H1 (cell line): ENCODE data around the gene CACNA1C. TPM values are rescaled to one million over a fixed set of nuclear protein-coding genes. Genes with fewer than 3 reads are reported as not detected.

Source experiments
- CTCF ChIA-PET: fragments of 300-600 bp; sonication (Branson Sonifier 250); formaldehyde crosslinking; loops from one replicate; lab custom pipeline; 2021; ENCODE audit not compliant: partially characterized antibody; lab: Charles Lee
- POLR2A ChIA-PET: fragments of 300-600 bp; sonication (Branson Sonifier 250); formaldehyde crosslinking; loops from one replicate; lab custom pipeline; 2021; ENCODE audit warnings: inconsistent platforms; ENCODE audit not compliant: partially characterized antibody; lab: Charles Lee
- DNase-seq, 2 experiments: peaks; one replicate each; pipeline versions ENCODE4 v3.0.0 to v3.0.0-alpha.2; 2010 to 2022; ENCODE audit warnings: low spot score in 2 of 2, low read depth in 1 of 2, mixed read lengths in 1 of 2
- FAIRE-seq: peaks from 2 replicates; lab custom pipeline; 2011; peaks lifted over from hg19 to GRCh38; lab: Jason Lieb, UNC
- H2AFZ ChIP-seq: 2 replicates; pipeline ENCODE4 v1.8.1; 2012; ENCODE audit warnings: low read length, inconsistent platforms
- H2AK5ac ChIP-seq: 2 replicates; pipeline ENCODE4 v1.6.1; 2013; ENCODE audit warnings: low read depth, low read length
- H2BK120ac ChIP-seq: replicated peaks from 2 replicates; pipeline ENCODE3; 2013; ENCODE audit warnings: low read depth, low read length, inconsistent platforms
- H2BK12ac ChIP-seq: 2 replicates; pipeline ENCODE4 v1.6.1; 2013; ENCODE audit warnings: low read depth, low read length
- H2BK15ac ChIP-seq: 2 replicates; pipeline ENCODE4 v1.6.1; 2013; ENCODE audit warnings: low read length
- H2BK20ac ChIP-seq: 2 replicates; pipeline ENCODE4 v1.6.1; 2013; ENCODE audit warnings: low read length
- H2BK5ac ChIP-seq: 2 replicates; pipeline ENCODE4 v1.6.1; 2013; ENCODE audit warnings: low read depth, low read length
- H3K14ac ChIP-seq: 2 replicates; pipeline ENCODE4 v1.6.1; 2013; ENCODE audit warnings: inconsistent platforms; ENCODE audit not compliant: insufficient read length
- H3K18ac ChIP-seq: 2 replicates; pipeline ENCODE4 v1.6.1; 2013; ENCODE audit warnings: low read length; ENCODE audit errors: extremely low read depth
- H3K23ac ChIP-seq: 2 replicates; pipeline ENCODE4 v1.6.1; 2013; ENCODE audit warnings: inconsistent platforms; ENCODE audit not compliant: insufficient read length
- H3K23me2 ChIP-seq: 2 replicates; pipeline ENCODE4 v1.6.1; 2013; ENCODE audit warnings: low read depth, low read length
- H3K27ac ChIP-seq: 2 replicates; pipeline ENCODE4 v1.6.1; 2011; ENCODE audit warnings: low read depth, low read length, inconsistent platforms
- H3K27me3 ChIP-seq, 4 experiments: replicated peaks in 1 of 4; 1 replicate in 1 of 4; 2 replicates in 3 of 4; pipeline versions ENCODE4 v1.6.1 to v1.8.1; 2011 to 2013; ENCODE audit warnings: low read length in 3 of 4, mild to moderate bottlenecking in 3 of 4, inconsistent platforms in 2 of 4, mixed read lengths in 2 of 4, moderate library complexity in 1 of 4; ENCODE audit not compliant: control insufficient read depth in 3 of 4, insufficient read depth in 3 of 4; ENCODE audit errors: extremely low read depth in 1 of 4
- H3K36me3 ChIP-seq, 4 experiments: 2 replicates each; pipeline versions ENCODE4 v1.6.1 to v1.8.1; 2011 to 2013; ENCODE audit warnings: mild to moderate bottlenecking in 4 of 4, low read length in 3 of 4, moderate library complexity in 2 of 4, control low read depth in 1 of 4, inconsistent platforms in 1 of 4; ENCODE audit not compliant: insufficient read depth in 4 of 4, control insufficient read depth in 2 of 4
- H3K4ac ChIP-seq: replicated peaks from 2 replicates; pipeline ENCODE3; 2013; ENCODE audit warnings: low read length, low read depth, mixed read lengths, inconsistent platforms; ENCODE audit not compliant: insufficient read length
- H3K4me1 ChIP-seq, 4 experiments: replicated peaks in 1 of 4; 1 replicate in 1 of 4; 2 replicates in 3 of 4; pipeline versions ENCODE4 v1.6.1 to v1.8.1; 2011 to 2013; ENCODE audit warnings: low read length in 3 of 4, inconsistent platforms in 2 of 4, mixed read lengths in 1 of 4; ENCODE audit not compliant: insufficient read depth in 4 of 4, control insufficient read depth in 3 of 4
- H3K4me2 ChIP-seq, 2 experiments: 2 replicates each; pipeline versions ENCODE4 v1.6.1 to v1.8.1; 2011 to 2013; ENCODE audit warnings: low read depth in 2 of 2, low read length in 2 of 2, control low read depth in 1 of 2, inconsistent platforms in 1 of 2, mild to moderate bottlenecking in 1 of 2; ENCODE audit not compliant: insufficient read depth in 1 of 2
- H3K4me3 ChIP-seq, 4 experiments: fragments of 200-600, 300-600 bp in 1 of 4; sonication (generic), shearing (Covaris generic), sonication (Bioruptor Twin) in 1 of 4; 2 replicates each; pipeline versions ENCODE4 v1.5.1 to v1.8.1; 2011 to 2016; ENCODE audit warnings: low read length in 4 of 4, low read depth in 3 of 4, control low read depth in 2 of 4, inconsistent platforms in 2 of 4, mild to moderate bottlenecking in 2 of 4, mixed read lengths in 1 of 4, moderate library complexity in 1 of 4; ENCODE audit not compliant: insufficient read depth in 2 of 4; ENCODE audit errors: extremely low read depth in 1 of 4
- H3K56ac ChIP-seq: replicated peaks from 2 replicates; pipeline ENCODE3; 2013; ENCODE audit warnings: low read depth, mild to moderate bottlenecking, mixed read lengths, low read length, inconsistent platforms; ENCODE audit not compliant: insufficient read length
- H3K79me1 ChIP-seq: 2 replicates; pipeline ENCODE4 v1.6.1; 2013; ENCODE audit warnings: low read depth, low read length, control low read depth
- H3K79me2 ChIP-seq, 2 experiments: 2 replicates each; pipeline versions ENCODE4 v1.6.1 to v1.8.1; 2012 to 2013; ENCODE audit warnings: low read length in 2 of 2, mild to moderate bottlenecking in 2 of 2, inconsistent platforms in 1 of 2; ENCODE audit not compliant: insufficient read depth in 2 of 2, control insufficient read depth in 1 of 2
- H3K9ac ChIP-seq, 4 experiments: replicated peaks in 1 of 4; 1 replicate in 1 of 4; 2 replicates in 3 of 4; pipeline versions ENCODE4 v1.6.1 to v1.8.1; 2011 to 2013; ENCODE audit warnings: low read depth in 3 of 4, low read length in 3 of 4, control low read depth in 2 of 4, mild to moderate bottlenecking in 2 of 4, moderate library complexity in 2 of 4, inconsistent platforms in 1 of 4; ENCODE audit errors: extremely low read depth in 1 of 4
- H3K9me3 ChIP-seq, 2 experiments: 2 replicates each; pipeline versions ENCODE4 v1.6.1 to v1.8.1; 2012 to 2013; ENCODE audit warnings: mild to moderate bottlenecking in 2 of 2, moderate library complexity in 2 of 2, control low read depth in 1 of 2, inconsistent platforms in 1 of 2, low read depth in 1 of 2, low read length in 1 of 2, mixed read lengths in 1 of 2; ENCODE audit not compliant: insufficient read depth in 2 of 2
- H4K20me1 ChIP-seq, 2 experiments: replicated peaks in 1 of 2; 2 replicates each; pipeline versions ENCODE3 to v1.8.1; 2011 to 2013; ENCODE audit warnings: inconsistent platforms in 2 of 2, low read length in 2 of 2, mild to moderate bottlenecking in 1 of 2; ENCODE audit not compliant: insufficient read depth in 2 of 2, control insufficient read depth in 1 of 2
- H4K5ac ChIP-seq: 2 replicates; pipeline ENCODE4 v1.6.1; 2013; ENCODE audit warnings: low read length, low read depth, mixed read lengths, inconsistent platforms; ENCODE audit not compliant: insufficient read length
- H4K8ac ChIP-seq: 2 replicates; pipeline ENCODE4 v1.8.0; 2013; ENCODE audit warnings: mild to moderate bottlenecking, moderate library complexity, low read length, inconsistent platforms; ENCODE audit not compliant: insufficient read depth; ENCODE audit errors: extremely low read depth
- H4K91ac ChIP-seq: replicated peaks from 2 replicates; pipeline ENCODE3; 2013; ENCODE audit warnings: low read length, mixed read lengths, inconsistent platforms; ENCODE audit not compliant: insufficient read length
- HDAC6 ChIP-seq: IDR thresholded peaks from one replicate; pipeline ENCODE4 v1.7.1; 2012; ENCODE audit warnings: low read depth, mild to moderate bottlenecking, inconsistent platforms, low read length, moderate library complexity
- JUND ChIP-seq: IDR thresholded peaks from 2 replicates; pipeline ENCODE4 v1.6.1; 2011; ENCODE audit warnings: mild to moderate bottlenecking, improper control_type of control experiment, low read length
- POLR2A ChIP-seq, 2 experiments: IDR thresholded peaks; 1 replicate in 1 of 2; 2 replicates in 1 of 2; pipeline ENCODE4 v1.6.1; 2011; ENCODE audit warnings: low read depth in 2 of 2, low read length in 2 of 2, mild to moderate bottlenecking in 2 of 2; ENCODE audit errors: control extremely low read depth in 1 of 2
- POU5F1 ChIP-seq: IDR thresholded peaks from 2 replicates; pipeline ENCODE4 v1.6.1; 2011; ENCODE audit warnings: low read depth, mild to moderate bottlenecking, low read length, moderate library complexity
- TAF1 ChIP-seq: IDR thresholded peaks from 2 replicates; pipeline ENCODE4 v1.6.1; 2011; ENCODE audit warnings: mild to moderate bottlenecking, low read depth, low read length
- ZNF274 ChIP-seq: IDR thresholded peaks from 2 replicates; pipeline ENCODE4 v1.7.0; 2012; ENCODE audit warnings: low read length, borderline replicate concordance; ENCODE audit errors: extremely low read depth
- WGBS, 2 experiments: shearing (Covaris generic) in 1 of 2; methylation state at CpG; one replicate each; pipeline versions ENCODE4 v1.1.6 to v1.1.7; 2013 to 2015; ENCODE audit warnings: low lambda C conversion rate in 2 of 2, mixed read lengths in 2 of 2, inconsistent platforms in 1 of 2, low coverage in 1 of 2, missing lambda C conversion rate in 1 of 2; ENCODE audit not compliant: insufficient replicate concordance in 2 of 2, insufficient coverage in 1 of 2, insufficient read length in 1 of 2; ENCODE audit errors: extremely low coverage in 1 of 2, missing lambda C conversion rate in 1 of 2; 5-methylcytosine and 5-hydroxymethylcytosine counted together
- polyA plus RNA-seq, 7 experiments: library from polyadenylated mRNA; depleted of rRNA in 3 of 7; stranded (reverse) in 5 of 7; unstranded in 2 of 7; fragments of >200 nt in 5 of 7; fragments of 200-250 nt in 2 of 7; gene quantifications; 1 replicate in 5 of 7; 2 replicates in 1 of 7; 4 replicates in 1 of 7; pipeline versions ENCODE4 v1.2.1 to v1.2.3, GENCODE V29; 2011 to 2013; ENCODE audit warnings: missing spikeins in 2 of 7, mixed read lengths in 2 of 7
- total RNA-seq: library from RNA; stranded (reverse); fragmentation: NEBNext Ultra II Directional; extraction: Animal tissue kit (Norgen Biotek cat#: 25700); gene quantifications from 2 replicates; pipeline ENCODE4 v1.2.1, GENCODE V29; 2021
- TF ChIP-seq, protein P1 (sequence below), 3 experiments: IDR thresholded peaks; 1 replicate in 2 of 3; 2 replicates in 1 of 3; pipeline versions ENCODE4 v1.5.1 to v1.6.1; 2011; ENCODE audit warnings: low read length in 3 of 3, mild to moderate bottlenecking in 3 of 3, inconsistent platforms in 2 of 3, low read depth in 1 of 3, moderate library complexity in 1 of 3; ENCODE audit not compliant: insufficient read depth in 1 of 3; ENCODE audit errors: control extremely low read depth in 1 of 3

CACNA1C gene
- total and polyA plus RNA-seq, 2 of the 8 experiments (the other 6 are each of a cell fraction or from before 2014, with no cell fraction given), result 1.3 TPM

GRCh38 chr12:2260441-2260840 is 207.7 kb downstream of the CACNA1C start:
- Histone ChIP-seq H3K4me3 (no peak overlapping the region), H2BK20ac (no peak overlapping the region), H3K27ac (no peak overlapping the region), H2BK12ac (no peak overlapping the region), H2AFZ (no peak overlapping the region), H2BK120ac (no peak overlapping the region), H3K4me2 (no peak overlapping the region), H3K9ac (no peak overlapping the region), H3K79me2 (no peaks in the 10 kb centered on the region), H3K9me3 (peaks cover 7 to 8% of the 10 kb centered on the region in 2 experiments; a peak in 3 of 4 replicates), H2BK15ac (no peak overlapping the region), H3K56ac (no peak overlapping the region), H4K20me1 (no peaks in the 10 kb centered on the region), H3K27me3 (no peaks in the 10 kb centered on the region), H3K4ac (no peak overlapping the region), H4K91ac (no peak overlapping the region), H4K5ac (no peak overlapping the region), H3K36me3 (no peaks in the 10 kb centered on the region), H2AK5ac (no peak overlapping the region), H3K18ac (no peak overlapping the region), H2BK5ac (no peak overlapping the region), H4K8ac (no peak overlapping the region; the same call in 1 of the 2 replicates), H3K14ac (no peak overlapping the region), H3K23me2 (no peaks in the 10 kb centered on the region)
- DNase-seq, result no peak
- POLR2A ChIA-PET, result no interaction called here
- FAIRE-seq, result no peak
- 78% methylated on average over 3 of the region's 3 CpGs; no CpG with 5 or more reads in 1 of the 2 experiments for WGBS, 2 experiments
- CTCF ChIA-PET, result interaction anchor here (1.1 to 1.8 kb wide), 2 partner anchors 14 to 27 kb away, joined by 3 to 7 read pairs; no protein-coding TSS in a partner anchor
- TF ChIP-seq TAF1, result no peak
- TF ChIP-seq, protein P1, sequence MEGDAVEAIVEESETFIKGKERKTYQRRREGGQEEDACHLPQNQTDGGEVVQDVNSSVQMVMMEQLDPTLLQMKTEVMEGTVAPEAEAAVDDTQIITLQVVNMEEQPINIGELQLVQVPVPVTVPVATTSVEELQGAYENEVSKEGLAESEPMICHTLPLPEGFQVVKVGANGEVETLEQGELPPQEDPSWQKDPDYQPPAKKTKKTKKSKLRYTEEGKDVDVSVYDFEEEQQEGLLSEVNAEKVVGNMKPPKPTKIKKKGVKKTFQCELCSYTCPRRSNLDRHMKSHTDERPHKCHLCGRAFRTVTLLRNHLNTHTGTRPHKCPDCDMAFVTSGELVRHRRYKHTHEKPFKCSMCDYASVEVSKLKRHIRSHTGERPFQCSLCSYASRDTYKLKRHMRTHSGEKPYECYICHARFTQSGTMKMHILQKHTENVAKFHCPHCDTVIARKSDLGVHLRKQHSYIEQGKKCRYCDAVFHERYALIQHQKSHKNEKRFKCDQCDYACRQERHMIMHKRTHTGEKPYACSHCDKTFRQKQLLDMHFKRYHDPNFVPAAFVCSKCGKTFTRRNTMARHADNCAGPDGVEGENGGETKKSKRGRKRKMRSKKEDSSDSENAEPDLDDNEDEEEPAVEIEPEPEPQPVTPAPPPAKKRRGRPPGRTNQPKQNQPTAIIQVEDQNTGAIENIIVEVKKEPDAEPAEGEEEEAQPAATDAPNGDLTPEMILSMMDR (IDR thresholded peaks at IDR 0.05; ENCODE audit: control extremely low read depth in 1 of 3, insufficient read depth in 1 of 3, low read depth in 1 of 3, low read length in 3 of 3), result no peak
- no peak for TF ChIP-seq POU5F1
- no peak for TF ChIP-seq POLR2A (IDR thresholded peaks at IDR 0.05; ENCODE audit: control extremely low read depth in 1 of 2, low read depth in 2 of 2, low read length in 2 of 2)
- no peak for TF ChIP-seq JUND
- no peak for TF ChIP-seq ZNF274
- TF ChIP-seq HDAC6, result no peak
- TF ChIP-seq, all 59 proteins: peak for 0
- Histone ChIP-seq H3K23ac (no peak overlapping the region), H3K79me1 (peaks cover 3% of the 10 kb centered on the region; the same call in 1 of the 2 replicates), H3K4me1 (peaks cover 0 to 3% (median 0%) of the 10 kb centered on the region in 4 experiments; a peak in 2 of 7 replicates)
